ENCODE data around the gene ZNF33B. TPM values are rescaled to one million over a fixed set of nuclear protein-coding genes. Genes with fewer than 3 reads are reported as not detected.

ZNF33B gene
- total RNA-seq, 1 experiment from 2014 or later: 39.6 TPM

- WGBS (ENCODE audit: extremely low coverage, insufficient read length, low lambda C conversion rate): no CpG with 5 or more reads among the region's 4 CpGs
- no peak for DNase-seq
- H3T11ph ChIP-seq (ENCODE audit: low read length): no peak overlapping the region
- H3K4ac ChIP-seq (ENCODE audit: low read depth, low read length): no peak overlapping the region
- no peak overlapping the region for H3K9ac ChIP-seq (ENCODE audit: extremely low read depth, insufficient read length, low read length)
- no peak overlapping the region for H3K4me3 Mint-ChIP-seq
- no peak overlapping the region for H4K5ac ChIP-seq (ENCODE audit: insufficient read length, low read depth, low read length)
- no peak overlapping the region for H2AK5ac ChIP-seq (ENCODE audit: insufficient read length, low read length)
- H3K23ac ChIP-seq (ENCODE audit: insufficient read length, low read depth, low read length): no peak overlapping the region
- peaks cover 5% of the 10 kb centered on the region for H3K27me3 Mint-ChIP-seq (ENCODE audit: low read depth)
- H3K56ac ChIP-seq (ENCODE audit: insufficient read length, low read depth, low read length): no peak overlapping the region
- H4K8ac ChIP-seq (replicated peaks; ENCODE audit: insufficient read length, low read depth, low read length): no peak overlapping the region
- H3K27me3 ChIP-seq (ENCODE audit: insufficient read depth, low read length): no peaks in the 10 kb centered on the region; the same call in 1 of the 2 replicates
- no peaks in the 10 kb centered on the region for H3K79me2 ChIP-seq (ENCODE audit: insufficient read depth, low read length)
- H2BK20ac ChIP-seq (ENCODE audit: low read depth, low read length, poor library complexity, severe bottlenecking): no peak overlapping the region
- H2BK12ac ChIP-seq (ENCODE audit: insufficient read length, low read depth, low read length): no peak overlapping the region
- peaks cover 39% of the 10 kb centered on the region for H3K9me3 ChIP-seq (ENCODE audit: control insufficient read depth, low read depth, low read length)
- no peaks in the 10 kb centered on the region for H3K23me2 ChIP-seq (ENCODE audit: insufficient read length, low read depth, low read length, poor library complexity, severe bottlenecking)
- H4K91ac ChIP-seq (ENCODE audit: insufficient read length, low read depth, low read length): no peak overlapping the region
- no peak overlapping the region for H3K4me2 ChIP-seq (ENCODE audit: insufficient read depth, insufficient read length, low read length)
- H4K20me1 ChIP-seq (ENCODE audit: control insufficient read depth, insufficient read depth, insufficient read length): no peaks in the 10 kb centered on the region
- no peaks in the 10 kb centered on the region for H3K79me1 ChIP-seq (ENCODE audit: insufficient read depth, low read depth, low read length, poor library complexity, severe bottlenecking)
- no peaks in the 10 kb centered on the region for H3K4me1 Mint-ChIP-seq
- H3K4me1 ChIP-seq (ENCODE audit: insufficient read depth, low read length): no peaks in the 10 kb centered on the region
- TF ChIP-seq CTCF (conservative IDR thresholded peaks at IDR 0.05): no peak
- H3K9me3 Mint-ChIP-seq: peaks cover 88 to 92% of the 10 kb centered on the region in 2 experiments
- H2BK5ac ChIP-seq (ENCODE audit: insufficient read length, low read length): no peak overlapping the region
- no peak overlapping the region for H2BK15ac ChIP-seq (ENCODE audit: low read depth, low read length)
- H3K14ac ChIP-seq (ENCODE audit: insufficient read depth, low read length): no peak overlapping the region
- no peak overlapping the region for H2AFZ ChIP-seq (ENCODE audit: low read length)
- H2BK120ac ChIP-seq (ENCODE audit: low read depth, low read length, poor library complexity, severe bottlenecking): no peak overlapping the region
- H3K27ac ChIP-seq (ENCODE audit: insufficient read length, low read depth, low read length): no peak overlapping the region
- peaks cover 0 to 12% (median 0%) of the 10 kb centered on the region in 3 experiments; a peak in 4 of 7 replicates for H3K36me3 Mint-ChIP-seq (ENCODE audit: insufficient read depth in 1 of 3, low read depth in 3 of 3)
- no peak overlapping the region for H3K27ac Mint-ChIP-seq
- H3K18ac ChIP-seq (ENCODE audit: insufficient read length, low read depth, low read length): no peak overlapping the region
These were observed 12.0 kb upstream of the ZNF33B start for GRCh38 chr10:42650374-42650773.

Measured in H9 (cell line).